ENCODE data around the gene BGN. TPM values are rescaled to one million over a fixed set of nuclear protein-coding genes. Genes with fewer than 3 reads are reported as not detected.
A peak's percentile ranks its signal among the peaks of the same experiment; 100 is the strongest.

The BGN gene
- 164 TPM for total RNA-seq
- polyA plus RNA-seq (ENCODE audit: insufficient read depth, low read depth, low replicate concordance) = 288 TPM
- long read RNA-seq, donor 1, transcript BGN-201 (8 exons, 2,402 nt) = major isoform, 22 of 112 reads
- long read RNA-seq, donor 1, partial matches to known transcripts = 90 of 112 reads
- long read RNA-seq, donor 1, other reads (novel, unspliced or antisense) = 0 of 112 reads
- long read RNA-seq, donor 2, transcript BGN-201 (8 exons, 2,402 nt) = major isoform, 18 of 40 reads
- long read RNA-seq, donor 2, partial matches to known transcripts = 22 of 40 reads
- long read RNA-seq, donor 2, other reads (novel, unspliced or antisense) = 0 of 40 reads
- long read RNA-seq, donor 3, transcript BGN-201 (8 exons, 2,402 nt) = major isoform, 22 of 34 reads
- long read RNA-seq, donor 3, partial matches to known transcripts = 12 of 34 reads
- long read RNA-seq, donor 3, other reads (novel, unspliced or antisense) = 0 of 34 reads
- long read RNA-seq, donor 4, transcript BGN-201 (8 exons, 2,402 nt) = major isoform, 34 of 41 reads
- long read RNA-seq, donor 4, partial matches to known transcripts = 7 of 41 reads
- long read RNA-seq, donor 4, other reads (novel, unspliced or antisense) = 0 of 41 reads
- long read RNA-seq, donor 5, partial matches to known transcripts = 8 of 11 reads
- long read RNA-seq, donor 5, other reads (novel, unspliced or antisense) = 0 of 11 reads
- long read RNA-seq, donor 6, transcript BGN-201 (8 exons, 2,402 nt) = major isoform, 9 of 9 reads
- long read RNA-seq, donor 6, partial matches to known transcripts = 0 of 9 reads
- long read RNA-seq, donor 6, other reads (novel, unspliced or antisense) = 0 of 9 reads
- long read RNA-seq, donor 7, transcript BGN-201 (8 exons, 2,402 nt) = major isoform, 45 of 106 reads
- long read RNA-seq, donor 7, partial matches to known transcripts = 58 of 106 reads
- long read RNA-seq, donor 7, other reads (novel, unspliced or antisense) = 3 of 106 reads
- long read RNA-seq, donor 8, transcript BGN-201 (8 exons, 2,402 nt) = major isoform, 23 of 78 reads
- long read RNA-seq, donor 8, partial matches to known transcripts = 55 of 78 reads
- long read RNA-seq, donor 8, other reads (novel, unspliced or antisense) = 0 of 78 reads
- long read RNA-seq, donor 9, transcript BGN-201 (8 exons, 2,402 nt) = major isoform, 6 of 34 reads
- long read RNA-seq, donor 9, partial matches to known transcripts = 28 of 34 reads
- long read RNA-seq, donor 9, other reads (novel, unspliced or antisense) = 0 of 34 reads
- long read RNA-seq, donor 10, transcript BGN-201 (8 exons, 2,402 nt) = major isoform, 17 of 28 reads
- long read RNA-seq, donor 10, partial matches to known transcripts = 6 of 28 reads
- long read RNA-seq, donor 10, other reads (novel, unspliced or antisense) = 5 of 28 reads

GRCh38 chrX:153494541-153495361 is at the start of gene BGN:
BGN (plus strand) TSS chrX:153494980; CDS start chrX:153504632, 9,652 bp downstream.
- FAIRE-seq = no peak
- peak within 1 kb of the TSS; percentile 43 to 53 for H3K27ac ChIP-seq (ENCODE audit: low read depth in 2 of 2, low read length in 2 of 2)

GRCh38 chrX:153445106-153445855 is 49.5 kb upstream of the BGN start:
- DNase-seq (no peak), FAIRE-seq (no peak)
- no peaks in the 10 kb centered on the region for H3K27me3 ChIP-seq (ENCODE audit: control insufficient read depth, insufficient read depth, low read length)
- H3K27ac ChIP-seq (ENCODE audit: low read depth in 2 of 2, low read length in 2 of 2) = no peak overlapping the region
- no peak for TF ChIP-seq CTCF (IDR thresholded peaks at IDR 0.05; ENCODE audit: borderline replicate concordance, extremely low read depth, insufficient read depth)
- no peak overlapping the region for H3K9ac ChIP-seq (ENCODE audit: low read length in 3 of 3)
- H3K9me3 ChIP-seq (ENCODE audit: control insufficient read depth in 2 of 3, insufficient read depth in 1 of 3, low read length in 3 of 3) = no peaks in the 10 kb centered on the region
- no peak overlapping the region for H3K4me3 ChIP-seq (ENCODE audit: low read length in 3 of 3)
- intact Hi-C loops (cut with DNase I) = no loop called here
- H3K36me3 ChIP-seq (ENCODE audit: control insufficient read depth in 2 of 3, insufficient read depth in 3 of 3, low read length in 3 of 3) = no peaks in the 10 kb centered on the region
- H3K4me1 ChIP-seq (ENCODE audit: control insufficient read depth in 2 of 3, insufficient read depth in 2 of 3, low read depth in 1 of 3, low read length in 3 of 3) = no peaks in the 10 kb centered on the region

More at GRCh38 chrX:153494541-153495361, at the start of gene BGN:
- no peak for TF ChIP-seq CTCF (IDR thresholded peaks at IDR 0.05; ENCODE audit: borderline replicate concordance, extremely low read depth, insufficient read depth)
- intact Hi-C loops (cut with DNase I) = no loop called here
- peak; percentile 63 to 86 (median 74) for DNase-seq
- H3K4me3 ChIP-seq (ENCODE audit: low read length in 3 of 3) = peak within 1 kb of the TSS; percentile 34 to 66 (median 44)
- H3K9ac ChIP-seq (ENCODE audit: low read length in 3 of 3) = peak within 1 kb of the TSS in 1 of 3 donors; percentile 26
- H3K9me3 ChIP-seq (ENCODE audit: control insufficient read depth in 2 of 3, insufficient read depth in 1 of 3, low read length in 3 of 3) = no peaks in the 10 kb centered on the region
- no peaks in the 10 kb centered on the region for H3K27me3 ChIP-seq (ENCODE audit: control insufficient read depth, insufficient read depth, low read length)
- no peaks in the 10 kb centered on the region for H3K36me3 ChIP-seq (ENCODE audit: control insufficient read depth in 2 of 3, insufficient read depth in 3 of 3, low read length in 3 of 3)
- H3K4me1 ChIP-seq (ENCODE audit: control insufficient read depth in 2 of 3, insufficient read depth in 2 of 3, low read depth in 1 of 3, low read length in 3 of 3) = peaks cover 0 to 8% (median 0%) of the 10 kb centered on the region in 3 donors

Measured in kidney (tissue), 22 donors.